NOMO-1 (cell line): ENCODE measurements around the gene PCDHB14.

ENCODE experiments used
- DNase-seq, 2 experiments: peaks; one replicate each; lab custom pipeline; 2025; ENCODE audit not compliant: unreplicated experiment in 2 of 2; lab: John Stamatoyannopoulos, UW

The PCDHB14 gene

GRCh38 chr5:141261238-141261546 is 38.0 kb downstream of the PCDHB14 start:
- no peak for DNase-seq

- DNase-seq = no peak
Measured at GRCh38 chr5:141269195-141269594, 46.1 kb downstream of the PCDHB14 start.

- DNase-seq = no peak
Measured at GRCh38 chr5:141272906-141273305, 49.8 kb downstream of the PCDHB14 start.
